Fibroblast of the conjunctiva (primary cell): ENCODE results near the gene ILK.

Experiments used
- DNase-seq: peaks from one replicate; pipeline ENCODE4 v3.0.0-alpha.2; 2010; ENCODE audit warnings: low read depth

The ILK gene

DNA sequence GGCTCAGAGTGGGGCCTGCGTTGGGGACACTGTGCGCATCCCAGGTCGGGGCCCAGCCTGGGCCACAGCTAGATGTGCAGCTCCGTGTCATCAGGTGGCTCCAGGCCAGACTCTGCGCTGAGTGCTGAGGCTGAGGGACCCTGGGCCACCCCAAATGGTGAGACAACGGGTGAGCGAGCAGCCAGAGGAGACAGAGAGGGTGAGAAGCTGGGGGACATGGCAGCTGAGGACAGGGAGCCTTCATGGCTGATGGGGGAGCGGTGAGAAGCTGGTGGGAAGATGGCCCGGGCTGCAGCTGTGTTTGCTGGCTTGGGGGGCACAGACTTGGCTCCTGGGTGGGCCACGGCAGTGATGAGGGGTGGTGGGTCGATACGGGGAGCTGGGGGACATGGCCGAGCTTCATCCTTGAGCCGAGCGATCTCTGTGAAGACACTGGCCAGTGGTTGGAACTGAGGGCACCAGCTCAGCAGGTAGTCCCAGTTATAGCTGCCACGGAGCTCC lies 18.2 kb downstream of the ILK start:
- no peak for DNase-seq

GRCh38 chr11:6622261-6623171 lies 18.9 kb downstream of the ILK start:
- no peak for DNase-seq

DNA sequence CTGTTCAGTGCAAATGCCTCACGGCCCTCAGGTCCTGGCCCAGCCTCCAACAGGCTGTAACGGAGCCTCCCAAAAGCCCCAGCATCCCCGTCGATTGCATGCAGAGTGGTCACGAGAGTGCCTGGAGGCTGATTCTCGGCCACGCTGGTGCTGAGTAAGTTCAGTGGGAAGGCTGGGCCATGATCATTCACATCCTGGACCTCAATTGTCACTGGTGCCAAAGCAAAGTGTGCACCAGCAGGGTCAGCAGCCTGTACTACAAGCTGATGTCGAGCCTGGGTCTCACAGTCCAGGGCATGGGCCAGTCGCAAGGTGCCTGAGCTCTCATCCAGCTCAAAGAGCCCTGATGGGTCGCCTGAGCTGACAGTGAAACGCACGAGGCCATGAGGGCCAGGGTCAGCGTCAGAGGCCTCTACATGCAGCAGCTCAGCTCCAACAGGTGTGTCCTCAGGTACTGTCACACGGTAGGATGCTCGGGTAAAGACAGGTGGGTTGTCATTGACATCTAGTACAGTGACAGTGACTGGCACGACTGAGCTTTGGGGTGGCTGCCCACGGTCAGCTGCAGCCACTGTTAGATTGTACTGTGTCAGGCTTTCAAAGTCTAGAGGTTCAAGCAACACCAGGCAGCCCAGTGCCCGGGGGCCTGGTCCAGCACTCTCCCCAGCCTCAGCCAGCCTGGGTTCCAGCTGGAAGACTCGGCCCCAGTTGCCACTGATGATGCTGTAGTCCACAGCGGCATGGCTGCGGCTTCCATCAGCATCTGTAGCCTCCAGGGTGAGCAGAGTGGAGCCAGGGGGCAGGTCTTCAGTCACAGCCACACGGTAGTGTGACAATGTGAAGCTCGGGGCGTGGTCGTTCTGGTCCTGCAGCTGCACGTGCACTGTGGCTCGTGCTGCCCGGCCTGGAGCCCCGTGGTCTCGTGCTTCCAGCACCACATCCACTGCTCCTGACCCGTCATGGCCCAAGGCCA lies 20.1 kb downstream of the ILK start:
- no peak for DNase-seq

GRCh38 chr11:6625156-6625831 lies 21.7 kb downstream of the ILK start:
- DNase-seq: no peak

DNA sequence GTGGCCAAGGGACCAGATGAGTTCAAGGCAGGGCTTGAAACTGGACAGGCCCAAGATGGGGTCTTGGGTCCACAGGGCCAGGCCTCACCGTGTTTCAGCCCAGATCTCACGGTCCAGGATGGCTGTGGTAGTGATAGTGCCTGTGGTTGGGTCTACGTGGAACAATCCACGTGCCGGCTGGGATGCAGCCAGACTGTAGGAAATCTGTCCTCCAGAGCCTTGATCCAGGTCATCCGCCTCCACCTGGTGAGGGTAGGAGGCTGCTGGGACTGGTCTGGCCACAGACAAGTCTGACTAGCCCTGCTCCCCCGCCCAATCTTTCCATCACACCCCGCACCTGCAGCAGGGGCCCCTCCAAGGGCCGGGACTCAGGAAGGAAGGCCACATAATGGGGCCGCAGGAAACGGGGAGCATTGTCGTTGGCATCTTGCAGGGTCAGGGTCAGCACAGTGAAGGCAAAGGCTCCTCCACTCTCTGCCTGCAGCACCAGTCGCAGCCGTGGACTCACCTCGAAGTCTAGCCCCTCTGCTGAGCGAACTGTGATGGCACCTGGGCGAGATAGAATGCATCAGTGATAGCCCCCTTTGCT lies 22.4 kb downstream of the ILK start:
- no peak for DNase-seq

DNA sequence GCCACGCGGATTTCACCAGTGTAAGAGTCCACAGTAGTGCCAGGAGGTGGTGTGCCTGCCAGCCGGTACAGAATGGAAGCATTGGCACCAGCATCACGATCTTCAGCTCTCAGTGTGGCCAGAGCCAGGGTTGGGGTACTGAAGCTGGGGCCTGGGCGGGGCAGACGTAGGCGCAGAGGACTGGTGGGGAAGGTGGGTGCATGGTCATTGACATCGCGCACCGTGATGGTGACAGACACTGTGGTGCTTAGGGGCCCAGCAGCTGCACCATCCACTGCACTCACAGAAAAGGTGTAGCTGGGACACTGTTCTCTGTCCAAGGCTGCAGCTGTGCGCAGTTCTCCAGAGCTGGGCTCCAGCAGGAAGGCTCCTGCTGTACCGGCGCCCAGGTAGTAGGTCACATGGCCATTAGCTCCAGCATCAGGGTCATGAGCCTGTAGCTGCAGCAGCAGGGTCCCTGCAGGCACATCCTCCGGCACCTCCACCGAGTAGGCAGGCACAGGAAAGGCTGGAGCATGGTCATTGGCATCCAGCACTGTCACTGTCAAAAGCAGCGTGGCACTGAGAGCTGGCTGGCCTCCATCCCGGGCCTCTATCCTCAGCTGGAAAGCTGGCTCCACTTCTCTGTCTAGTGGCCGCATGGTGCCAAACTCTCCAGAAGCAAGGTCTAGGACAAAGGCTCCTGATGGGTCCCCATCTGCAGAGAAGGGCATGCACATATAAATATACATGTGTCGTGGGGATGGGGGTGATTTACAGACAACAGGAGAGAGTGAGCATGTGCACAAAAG lies 23.6 kb downstream of the ILK start:
- no peak for DNase-seq

- DNase-seq: no peak
Measured at GRCh38 chr11:6627762-6628241, 24.2 kb downstream of the ILK start.

DNA sequence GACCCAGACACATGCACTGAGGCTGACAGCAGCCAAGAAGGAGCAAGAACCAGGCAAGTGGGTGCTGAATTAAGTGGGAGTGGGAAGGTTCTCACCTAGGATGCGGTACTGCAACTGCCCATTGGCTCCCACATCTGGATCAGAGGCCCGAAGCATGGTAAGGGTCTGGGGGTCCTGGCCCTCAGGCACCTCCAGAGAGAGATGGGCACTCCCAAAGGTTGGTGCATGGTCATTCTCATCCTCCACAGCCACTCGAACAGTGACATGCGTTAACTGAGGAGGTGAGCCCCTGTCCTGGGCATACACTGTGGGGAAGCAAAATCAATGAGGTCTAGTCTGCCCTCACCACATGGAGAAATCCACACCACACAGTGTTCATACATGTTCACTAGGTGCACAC lies 25.0 kb downstream of the ILK start:
- DNase-seq: no peak

DNA sequence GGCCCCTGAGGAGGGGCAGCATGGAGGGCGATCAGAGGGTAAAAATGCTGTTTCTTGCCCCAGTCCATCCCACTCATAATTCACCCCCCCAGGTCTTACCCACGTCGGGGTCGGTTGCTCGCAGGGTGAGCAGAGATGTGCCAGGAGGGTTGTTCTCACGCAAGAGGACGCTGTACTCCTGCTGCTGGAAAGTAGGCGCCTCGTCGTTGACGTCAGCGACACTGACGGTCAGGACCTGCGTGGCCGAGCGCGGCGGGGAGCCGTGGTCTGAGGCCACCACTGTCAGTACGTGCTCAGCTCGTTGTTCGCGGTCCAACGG lies 26.0 kb downstream of the ILK start:
- no peak for DNase-seq

DNA sequence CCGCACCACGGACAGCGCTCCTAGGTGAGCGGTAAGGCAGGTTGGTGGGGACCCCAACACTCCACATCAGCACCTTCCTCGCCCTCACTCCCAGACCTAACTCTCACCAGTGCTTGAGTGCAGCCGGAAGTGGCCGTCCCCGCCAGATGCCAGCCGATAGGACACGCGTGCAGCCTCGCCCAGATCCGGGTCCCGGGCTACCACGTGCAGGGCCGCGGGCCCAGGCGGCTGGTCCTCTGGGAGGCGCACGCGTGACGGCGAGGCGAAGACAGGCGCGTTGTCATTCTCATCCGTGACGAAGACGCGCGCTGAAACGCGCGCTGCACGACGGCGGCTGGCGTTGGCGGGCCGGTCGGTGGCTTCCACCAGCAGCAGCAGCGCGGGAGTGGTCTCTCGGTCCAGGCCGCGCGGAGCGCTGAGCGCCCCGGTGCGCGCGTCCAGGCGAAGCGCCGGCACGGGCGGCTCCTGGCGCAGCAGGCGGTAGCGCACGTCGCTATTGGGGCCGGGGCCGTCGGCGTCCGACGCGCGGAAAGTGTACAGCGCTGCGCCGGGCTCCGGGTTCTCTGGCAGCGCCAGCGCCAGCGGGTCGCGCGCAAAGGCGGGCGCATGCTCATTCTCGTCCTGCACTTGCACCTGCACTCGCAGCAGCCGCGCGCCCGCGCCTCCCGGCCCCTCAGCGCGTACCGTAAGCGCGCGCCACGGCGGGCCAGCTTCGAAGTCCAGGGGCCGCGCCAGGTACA lies 26.5 kb downstream of the ILK start:
- DNase-seq: no peak

- no peak for DNase-seq
Measured at GRCh38 chr11:6630632-6631291, 27.2 kb downstream of the ILK start.

DNA sequence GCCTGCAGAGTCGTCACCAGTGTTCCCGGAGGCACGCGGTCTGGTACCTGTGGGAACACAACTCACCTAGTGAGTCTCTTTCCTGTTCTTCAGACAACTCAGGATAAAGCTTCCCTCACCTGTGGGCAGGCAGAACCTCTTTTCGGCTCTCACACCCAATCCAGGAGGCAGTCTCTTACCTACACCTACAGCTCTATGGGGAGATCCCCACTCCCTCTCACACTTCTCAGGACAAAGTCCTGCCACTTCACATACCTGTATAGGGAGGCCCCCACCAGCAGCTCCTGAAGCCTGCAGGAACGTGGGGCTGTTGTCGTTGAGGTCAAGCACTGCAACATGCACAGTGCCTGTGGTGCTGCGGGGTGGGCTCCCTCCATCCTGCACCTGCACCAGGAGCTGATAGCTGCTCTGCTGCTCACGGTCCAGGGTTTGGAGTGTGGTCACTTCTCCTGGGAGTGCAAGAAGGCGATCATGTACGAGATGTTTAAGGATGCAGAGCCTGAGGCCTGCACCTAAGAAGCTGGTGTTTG lies 27.9 kb downstream of the ILK start:
- DNase-seq: no peak

DNA sequence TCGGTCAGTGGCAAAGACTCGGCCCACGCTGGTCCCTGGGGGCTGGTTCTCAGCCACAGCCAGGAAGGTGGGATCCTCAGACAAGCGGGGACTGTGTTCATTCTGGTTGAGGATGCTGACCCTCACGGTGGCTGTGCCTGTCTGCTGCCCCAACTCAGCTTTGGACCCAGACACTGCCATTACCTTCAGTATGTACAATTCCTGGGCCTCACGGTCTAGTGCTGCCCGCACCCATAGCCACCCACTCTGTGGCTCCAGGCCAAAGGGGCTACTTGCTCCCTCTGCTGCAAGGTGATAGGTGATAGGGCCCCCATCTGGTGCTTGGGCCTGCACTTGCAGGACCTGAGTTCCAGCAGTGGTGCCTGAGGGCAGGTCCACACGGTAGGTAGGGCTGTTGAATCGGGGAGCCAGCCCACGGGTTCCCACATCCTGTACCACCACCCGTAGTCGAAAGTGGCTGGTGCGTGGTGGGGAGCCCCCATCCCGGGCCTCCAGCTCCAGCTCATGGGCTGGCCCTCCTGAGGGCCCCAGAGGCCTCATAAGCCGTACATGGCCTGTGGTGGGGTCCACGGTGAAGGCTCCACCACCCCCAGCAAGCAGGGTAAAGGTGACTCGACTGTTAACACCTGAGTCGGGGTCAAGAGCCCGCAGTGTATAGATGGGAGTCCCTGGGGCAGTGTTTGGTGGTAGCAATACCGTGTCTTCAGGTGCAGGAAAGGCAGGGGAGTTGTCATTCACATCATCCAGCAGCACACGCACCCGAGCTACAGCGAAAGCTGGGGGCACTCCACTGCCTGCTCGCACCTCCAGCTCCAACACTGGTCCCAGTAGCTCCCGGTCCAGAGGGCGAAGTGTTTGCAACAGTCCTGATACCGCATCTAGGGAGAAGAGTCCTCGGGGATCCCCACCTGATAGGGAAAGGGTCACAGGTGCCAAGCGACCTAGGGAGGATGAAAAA lies 28.8 kb downstream of the ILK start:
- no peak for DNase-seq

GRCh38 chr11:6633422-6634408 lies 30.1 kb downstream of the ILK start:
- DNase-seq: no peak

DNA sequence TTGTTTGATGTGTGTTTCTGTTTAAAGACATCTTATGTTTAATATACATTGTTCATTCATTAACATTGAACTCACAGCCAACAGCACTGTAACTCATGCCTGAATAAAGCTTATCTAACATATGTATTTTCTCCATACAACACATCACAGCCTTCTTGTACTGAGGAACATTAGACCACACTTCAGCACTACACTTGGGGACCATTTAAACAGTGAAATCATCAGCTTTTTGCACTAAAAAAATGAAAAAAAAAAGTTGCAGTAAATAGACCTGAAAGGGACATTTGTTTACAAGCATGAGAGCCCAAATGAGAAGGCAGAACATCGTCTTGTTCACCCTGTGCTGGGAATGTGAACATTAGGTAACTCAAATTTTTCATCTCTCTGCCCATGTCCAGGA lies 31.0 kb downstream of the ILK start:
- no peak for DNase-seq

GRCh38 chr11:6635082-6635932 lies 31.7 kb downstream of the ILK start:
- DNase-seq: no peak
